T-helper 2 cell treated with Interferon-gamma antibody and Interleukin-4, amounts not matched to agents 5 μg/mL and 100 μg/mL, for 36 hours (primary cell): ENCODE results near the gene PTPRD.

Experiments used
- DNase-seq: peaks from one replicate; pipeline ENCODE4 v3.0.0; 2021; ENCODE audit warnings: low spot score
- H3K27ac Mint-ChIP-seq: one replicate; pipeline ENCODE4 v1.8.0; 2021; ENCODE audit warnings: mild to moderate bottlenecking, mixed read lengths
- H3K27me3 Mint-ChIP-seq: one replicate; pipeline ENCODE4 v1.8.0; 2021; ENCODE audit warnings: low read depth, mixed read lengths
- H3K36me3 Mint-ChIP-seq: one replicate; pipeline ENCODE4 v1.8.0; 2021; ENCODE audit warnings: low read depth, mixed read lengths
- H3K4me1 Mint-ChIP-seq: one replicate; pipeline ENCODE4 v1.8.0; 2021; ENCODE audit warnings: low read depth, mixed read lengths
- H3K4me3 Mint-ChIP-seq: one replicate; pipeline ENCODE4 v1.8.0; 2022; ENCODE audit warnings: mild to moderate bottlenecking, moderate library complexity, mixed read lengths
- H3K9me3 Mint-ChIP-seq: one replicate; pipeline ENCODE4 v1.8.0; 2021; ENCODE audit warnings: mixed read lengths

Gene PTPRD

GRCh38 chr9:8779478-8779877 lies 1833.3 kb downstream of the PTPRD start:
- Mint-ChIP-seq H3K4me1 (no peaks in the 10 kb centered on the region), H3K27me3 (no peaks in the 10 kb centered on the region), H3K27ac (no peak overlapping the region), H3K36me3 (no peaks in the 10 kb centered on the region), H3K4me3 (no peak overlapping the region), H3K9me3 (no peaks in the 10 kb centered on the region)
- no peak for DNase-seq

- Mint-ChIP-seq H3K36me3 (no peaks in the 10 kb centered on the region), H3K9me3 (no peaks in the 10 kb centered on the region), H3K4me3 (no peak overlapping the region), H3K4me1 (no peaks in the 10 kb centered on the region), H3K27me3 (no peaks in the 10 kb centered on the region), H3K27ac (no peak overlapping the region)
- DNase-seq = no peak
Observed at GRCh38 chr9:8778356-8778755, 1834.4 kb downstream of the PTPRD start.

- H3K36me3 Mint-ChIP-seq = no peaks in the 10 kb centered on the region
- no peak overlapping the region for H3K27ac Mint-ChIP-seq
- no peaks in the 10 kb centered on the region for H3K9me3 Mint-ChIP-seq
- no peak for DNase-seq
- H3K27me3 Mint-ChIP-seq = no peaks in the 10 kb centered on the region
- no peak overlapping the region for H3K4me3 Mint-ChIP-seq
- H3K4me1 Mint-ChIP-seq = no peaks in the 10 kb centered on the region
Observed at GRCh38 chr9:8772302-8772701, 1840.5 kb downstream of the PTPRD start.

- no peaks in the 10 kb centered on the region for H3K9me3 Mint-ChIP-seq
- H3K27me3 Mint-ChIP-seq = no peaks in the 10 kb centered on the region
- DNase-seq = no peak
- no peak overlapping the region for H3K4me3 Mint-ChIP-seq
- no peaks in the 10 kb centered on the region for H3K4me1 Mint-ChIP-seq
- H3K36me3 Mint-ChIP-seq = no peaks in the 10 kb centered on the region
- no peak overlapping the region for H3K27ac Mint-ChIP-seq
Observed at GRCh38 chr9:8769153-8769552, 1843.6 kb downstream of the PTPRD start.

- Mint-ChIP-seq H3K27ac (no peak overlapping the region), H3K4me3 (no peak overlapping the region), H3K27me3 (no peaks in the 10 kb centered on the region), H3K36me3 (no peaks in the 10 kb centered on the region), H3K4me1 (no peaks in the 10 kb centered on the region), H3K9me3 (no peaks in the 10 kb centered on the region)
- no peak for DNase-seq
Observed at GRCh38 chr9:8766096-8766495, 1846.7 kb downstream of the PTPRD start.

GRCh38 chr9:8764051-8764450 lies 1848.8 kb downstream of the PTPRD start:
- no peaks in the 10 kb centered on the region for H3K27me3 Mint-ChIP-seq
- no peaks in the 10 kb centered on the region for H3K36me3 Mint-ChIP-seq
- DNase-seq = no peak
- no peaks in the 10 kb centered on the region for H3K4me1 Mint-ChIP-seq
- H3K9me3 Mint-ChIP-seq = no peaks in the 10 kb centered on the region
- no peak overlapping the region for H3K4me3 Mint-ChIP-seq
- H3K27ac Mint-ChIP-seq = no peak overlapping the region

- no peak overlapping the region for H3K27ac Mint-ChIP-seq
- no peak for DNase-seq
- H3K27me3 Mint-ChIP-seq = no peaks in the 10 kb centered on the region
- H3K9me3 Mint-ChIP-seq = no peaks in the 10 kb centered on the region
- H3K4me1 Mint-ChIP-seq = no peaks in the 10 kb centered on the region
- no peak overlapping the region for H3K4me3 Mint-ChIP-seq
- H3K36me3 Mint-ChIP-seq = no peaks in the 10 kb centered on the region
Observed at GRCh38 chr9:8762479-8763085, 1850.2 kb downstream of the PTPRD start.

- Mint-ChIP-seq H3K4me1 (no peaks in the 10 kb centered on the region), H3K36me3 (no peaks in the 10 kb centered on the region), H3K27me3 (no peaks in the 10 kb centered on the region), H3K4me3 (no peak overlapping the region), H3K27ac (no peak overlapping the region), H3K9me3 (no peaks in the 10 kb centered on the region)
- DNase-seq = no peak
Observed at GRCh38 chr9:8760000-8760767, 1852.6 kb downstream of the PTPRD start.

- Mint-ChIP-seq H3K27ac (no peak overlapping the region), H3K9me3 (no peaks in the 10 kb centered on the region), H3K36me3 (no peaks in the 10 kb centered on the region), H3K27me3 (no peaks in the 10 kb centered on the region), H3K4me3 (no peak overlapping the region), H3K4me1 (no peaks in the 10 kb centered on the region)
- no peak for DNase-seq
Observed at GRCh38 chr9:8757881-8758280, 1854.9 kb downstream of the PTPRD start.

GRCh38 chr9:8754751-8755150 lies 1858.1 kb downstream of the PTPRD start:
- no peak overlapping the region for H3K4me3 Mint-ChIP-seq
- no peaks in the 10 kb centered on the region for H3K9me3 Mint-ChIP-seq

GRCh38 chr9:8751406-8751930 lies 1861.3 kb downstream of the PTPRD start:
- Mint-ChIP-seq H3K36me3 (no peaks in the 10 kb centered on the region), H3K4me1 (no peaks in the 10 kb centered on the region), H3K27me3 (no peaks in the 10 kb centered on the region), H3K4me3 (no peak overlapping the region), H3K27ac (no peak overlapping the region), H3K9me3 (no peaks in the 10 kb centered on the region)
- DNase-seq = no peak

More at GRCh38 chr9:8754751-8755150, 1858.1 kb downstream of the PTPRD start:
- no peaks in the 10 kb centered on the region for H3K36me3 Mint-ChIP-seq
- no peak overlapping the region for H3K27ac Mint-ChIP-seq
- no peak for DNase-seq
- no peaks in the 10 kb centered on the region for H3K27me3 Mint-ChIP-seq
- H3K4me1 Mint-ChIP-seq = no peaks in the 10 kb centered on the region

- no peak overlapping the region for H3K27ac Mint-ChIP-seq
- no peaks in the 10 kb centered on the region for H3K36me3 Mint-ChIP-seq
- DNase-seq = no peak
- H3K27me3 Mint-ChIP-seq = no peaks in the 10 kb centered on the region
- no peak overlapping the region for H3K4me3 Mint-ChIP-seq
- H3K9me3 Mint-ChIP-seq = no peaks in the 10 kb centered on the region
- no peaks in the 10 kb centered on the region for H3K4me1 Mint-ChIP-seq
Observed at GRCh38 chr9:8750639-8751051, 1862.2 kb downstream of the PTPRD start.

- no peaks in the 10 kb centered on the region for H3K4me1 Mint-ChIP-seq
- H3K9me3 Mint-ChIP-seq = no peaks in the 10 kb centered on the region
- no peaks in the 10 kb centered on the region for H3K36me3 Mint-ChIP-seq
- no peak for DNase-seq
- H3K4me3 Mint-ChIP-seq = no peak overlapping the region
- no peak overlapping the region for H3K27ac Mint-ChIP-seq
- H3K27me3 Mint-ChIP-seq = no peaks in the 10 kb centered on the region
Observed at GRCh38 chr9:8745347-8745746, 1867.5 kb downstream of the PTPRD start.

- no peaks in the 10 kb centered on the region for H3K4me1 Mint-ChIP-seq
- H3K36me3 Mint-ChIP-seq = no peaks in the 10 kb centered on the region
- H3K4me3 Mint-ChIP-seq = no peak overlapping the region
- H3K27ac Mint-ChIP-seq = no peak overlapping the region
- H3K9me3 Mint-ChIP-seq = no peaks in the 10 kb centered on the region
- H3K27me3 Mint-ChIP-seq = no peaks in the 10 kb centered on the region
- DNase-seq = no peak
Observed at GRCh38 chr9:8738945-8739344, 1873.9 kb downstream of the PTPRD start.
